Measurements from ENCODE around the gene TBC1D14.

DNA sequence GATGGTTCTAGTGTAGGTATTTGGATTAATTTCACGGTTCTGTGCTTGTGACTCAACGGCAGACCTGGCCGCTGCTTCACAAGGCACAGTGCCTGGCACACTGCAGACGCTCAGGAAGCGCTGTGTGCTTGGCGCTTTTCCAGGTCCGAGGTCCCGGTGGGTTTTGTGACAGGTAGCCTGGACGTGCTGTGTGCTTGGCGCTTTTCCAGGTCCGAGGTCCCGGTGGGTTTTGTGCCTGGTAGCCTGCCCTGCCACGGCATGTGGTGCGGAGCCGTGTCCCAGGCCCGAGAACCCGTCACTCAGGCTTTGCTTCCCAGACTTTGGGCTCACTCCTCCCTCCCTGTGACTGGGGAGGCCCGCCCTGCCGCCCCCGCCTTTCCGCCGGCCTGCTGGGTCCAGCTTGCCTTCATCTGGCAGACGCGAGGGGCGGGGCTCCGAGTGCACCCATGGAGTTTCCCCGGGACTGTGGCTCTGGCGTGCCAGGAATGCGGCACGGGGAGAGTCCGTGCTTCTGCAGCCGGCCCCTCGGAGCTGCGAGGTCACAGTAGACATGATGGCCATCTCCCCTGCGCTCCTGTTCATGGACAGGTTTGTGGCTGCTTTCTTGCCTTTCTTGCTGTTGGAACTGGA is 44.2 kb downstream of the TBC1D14 start:
- TF ChIP-seq, protein P1, sequence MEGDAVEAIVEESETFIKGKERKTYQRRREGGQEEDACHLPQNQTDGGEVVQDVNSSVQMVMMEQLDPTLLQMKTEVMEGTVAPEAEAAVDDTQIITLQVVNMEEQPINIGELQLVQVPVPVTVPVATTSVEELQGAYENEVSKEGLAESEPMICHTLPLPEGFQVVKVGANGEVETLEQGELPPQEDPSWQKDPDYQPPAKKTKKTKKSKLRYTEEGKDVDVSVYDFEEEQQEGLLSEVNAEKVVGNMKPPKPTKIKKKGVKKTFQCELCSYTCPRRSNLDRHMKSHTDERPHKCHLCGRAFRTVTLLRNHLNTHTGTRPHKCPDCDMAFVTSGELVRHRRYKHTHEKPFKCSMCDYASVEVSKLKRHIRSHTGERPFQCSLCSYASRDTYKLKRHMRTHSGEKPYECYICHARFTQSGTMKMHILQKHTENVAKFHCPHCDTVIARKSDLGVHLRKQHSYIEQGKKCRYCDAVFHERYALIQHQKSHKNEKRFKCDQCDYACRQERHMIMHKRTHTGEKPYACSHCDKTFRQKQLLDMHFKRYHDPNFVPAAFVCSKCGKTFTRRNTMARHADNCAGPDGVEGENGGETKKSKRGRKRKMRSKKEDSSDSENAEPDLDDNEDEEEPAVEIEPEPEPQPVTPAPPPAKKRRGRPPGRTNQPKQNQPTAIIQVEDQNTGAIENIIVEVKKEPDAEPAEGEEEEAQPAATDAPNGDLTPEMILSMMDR (IDR thresholded peaks at IDR 0.05), result no peak
- TF ChIP-seq POLR2A (IDR thresholded peaks at IDR 0.05), result no peak

All from testis (tissue), 2 donors.